ENCODE measurements around the gene LDLRAD2. TPM values are rescaled to one million over a fixed set of nuclear protein-coding genes. Genes with fewer than 3 reads are reported as not detected.

LDLRAD2 gene
- total RNA-seq, 4 donors from 2014 or later: 0.38 to 3.3 (median 0.80) TPM; not detected in 1

DNA sequence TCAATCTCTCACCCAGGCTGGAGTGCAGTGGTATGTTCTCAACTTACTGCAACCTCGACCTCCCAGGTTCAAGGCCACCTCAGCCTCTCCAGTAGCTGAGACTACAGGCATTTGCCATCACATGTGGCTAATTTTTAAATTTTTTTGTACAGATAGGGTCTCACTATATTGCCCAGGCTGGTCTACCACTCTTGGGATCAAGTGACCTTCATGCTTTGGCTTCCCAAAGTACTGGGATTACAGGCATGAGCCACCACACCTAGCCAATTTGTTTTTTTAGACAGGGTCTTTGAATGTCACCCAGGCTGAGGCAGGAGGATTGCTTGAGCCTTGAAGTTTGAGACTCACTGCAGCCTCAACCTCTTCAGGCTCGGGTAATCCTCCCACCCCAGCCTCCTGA is 19.0 kb upstream of the LDLRAD2 start:
- TF ChIP-seq, protein P1, sequence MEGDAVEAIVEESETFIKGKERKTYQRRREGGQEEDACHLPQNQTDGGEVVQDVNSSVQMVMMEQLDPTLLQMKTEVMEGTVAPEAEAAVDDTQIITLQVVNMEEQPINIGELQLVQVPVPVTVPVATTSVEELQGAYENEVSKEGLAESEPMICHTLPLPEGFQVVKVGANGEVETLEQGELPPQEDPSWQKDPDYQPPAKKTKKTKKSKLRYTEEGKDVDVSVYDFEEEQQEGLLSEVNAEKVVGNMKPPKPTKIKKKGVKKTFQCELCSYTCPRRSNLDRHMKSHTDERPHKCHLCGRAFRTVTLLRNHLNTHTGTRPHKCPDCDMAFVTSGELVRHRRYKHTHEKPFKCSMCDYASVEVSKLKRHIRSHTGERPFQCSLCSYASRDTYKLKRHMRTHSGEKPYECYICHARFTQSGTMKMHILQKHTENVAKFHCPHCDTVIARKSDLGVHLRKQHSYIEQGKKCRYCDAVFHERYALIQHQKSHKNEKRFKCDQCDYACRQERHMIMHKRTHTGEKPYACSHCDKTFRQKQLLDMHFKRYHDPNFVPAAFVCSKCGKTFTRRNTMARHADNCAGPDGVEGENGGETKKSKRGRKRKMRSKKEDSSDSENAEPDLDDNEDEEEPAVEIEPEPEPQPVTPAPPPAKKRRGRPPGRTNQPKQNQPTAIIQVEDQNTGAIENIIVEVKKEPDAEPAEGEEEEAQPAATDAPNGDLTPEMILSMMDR (IDR thresholded peaks at IDR 0.05): no peak
- TF ChIP-seq POLR2A (IDR thresholded peaks at IDR 0.05): no peak
- Histone ChIP-seq H3K4me1 (no peaks in the 10 kb centered on the region), H3K27ac (no peak overlapping the region), H3K27me3 (no peaks in the 10 kb centered on the region), H3K4me3 (no peak overlapping the region), H3K9me3 (peaks cover 0 to 4% (median 0%) of the 10 kb centered on the region in 4 donors), H3K36me3 (no peaks in the 10 kb centered on the region)
- no peak for DNase-seq

DNA sequence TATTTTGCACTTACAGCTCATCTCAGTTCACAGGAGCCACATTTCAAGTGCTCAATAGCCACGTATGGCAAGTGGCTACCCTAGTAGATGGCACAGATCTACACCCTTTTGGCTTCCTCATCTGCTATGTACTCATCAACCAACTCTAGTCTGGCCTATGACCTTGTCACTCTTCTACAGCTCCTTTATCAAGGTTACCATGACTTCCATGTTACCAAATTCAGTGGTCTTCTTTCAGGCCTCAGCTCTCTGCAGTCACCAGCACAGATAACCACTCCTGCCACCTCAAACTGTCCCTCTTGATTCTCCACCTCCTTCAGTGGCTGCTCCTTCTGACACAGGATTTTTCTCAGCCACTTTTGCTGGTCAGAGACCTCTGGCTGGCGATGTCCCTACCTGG is 17.4 kb upstream of the LDLRAD2 start:
- TF ChIP-seq, protein P1 (IDR thresholded peaks at IDR 0.05): no peak
- no peak for TF ChIP-seq POLR2A (IDR thresholded peaks at IDR 0.05)

DNA sequence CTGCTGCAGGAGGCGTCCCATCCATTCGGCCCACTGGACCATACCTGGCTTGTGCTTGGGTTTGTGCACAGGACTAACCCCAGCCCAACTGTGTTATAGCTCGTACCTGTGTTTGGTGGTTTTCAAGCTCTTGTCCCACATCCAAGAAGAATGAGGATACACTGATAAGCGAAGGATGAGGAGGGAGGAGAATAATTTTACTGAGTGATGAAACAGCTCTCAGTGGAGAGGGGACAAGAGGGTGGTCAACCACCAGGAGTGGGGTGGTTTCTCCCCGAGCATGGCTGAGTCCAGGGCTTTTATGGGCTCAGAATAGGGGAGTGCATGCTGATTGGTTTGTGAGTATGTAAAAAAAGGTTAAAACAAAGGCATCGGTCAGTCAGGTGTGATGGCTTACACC is 17.0 kb upstream of the LDLRAD2 start:
- no peak for DNase-seq
- H3K36me3 ChIP-seq: no peaks in the 10 kb centered on the region
- H3K9me3 ChIP-seq: peaks cover 0 to 4% (median 0%) of the 10 kb centered on the region in 4 donors

More for the DNA sequence above, 17.4 kb upstream of the LDLRAD2 start:
- Histone ChIP-seq H3K36me3 (no peaks in the 10 kb centered on the region), H3K4me1 (no peaks in the 10 kb centered on the region), H3K4me3 (no peak overlapping the region), H3K27ac (no peak overlapping the region), H3K27me3 (no peaks in the 10 kb centered on the region), H3K9me3 (peaks cover 0 to 4% (median 0%) of the 10 kb centered on the region in 4 donors)
- DNase-seq: no peak

DNA sequence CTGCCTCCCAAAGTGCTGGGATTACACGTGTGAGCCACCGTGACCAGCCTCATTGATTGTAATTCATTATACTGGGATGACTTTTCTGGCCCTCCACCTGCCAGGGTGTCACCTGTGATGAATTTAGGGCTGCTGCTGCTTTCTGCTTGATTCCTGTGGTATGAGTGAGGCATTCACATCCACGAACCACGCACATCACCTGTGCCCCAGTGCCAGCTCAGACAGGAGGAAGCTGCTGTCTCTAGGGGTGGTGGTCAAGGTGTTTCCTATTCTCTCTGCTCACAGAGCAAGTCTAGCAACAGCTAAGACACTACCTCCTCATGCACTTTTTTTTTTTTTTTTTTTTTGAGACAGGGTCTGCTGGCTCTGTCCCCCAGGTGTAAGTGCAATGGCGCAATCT is 12.3 kb upstream of the LDLRAD2 start:
- H3K27ac ChIP-seq: no peak overlapping the region
- DNase-seq: no peak
- H3K4me1 ChIP-seq: no peaks in the 10 kb centered on the region
- H3K27me3 ChIP-seq: no peaks in the 10 kb centered on the region
- TF ChIP-seq POLR2A (IDR thresholded peaks at IDR 0.05): no peak
- TF ChIP-seq, protein P1 (IDR thresholded peaks at IDR 0.05): no peak
- H3K9me3 ChIP-seq: peaks cover 0 to 4% (median 0%) of the 10 kb centered on the region in 4 donors
- no peak overlapping the region for H3K4me3 ChIP-seq
- no peaks in the 10 kb centered on the region for H3K36me3 ChIP-seq

More for the DNA sequence above, 17.0 kb upstream of the LDLRAD2 start:
- H3K27ac ChIP-seq: no peak overlapping the region
- TF ChIP-seq POLR2A (IDR thresholded peaks at IDR 0.05): no peak
- TF ChIP-seq, protein P1 (IDR thresholded peaks at IDR 0.05): no peak
- no peak overlapping the region for H3K4me3 ChIP-seq
- no peaks in the 10 kb centered on the region for H3K27me3 ChIP-seq
- H3K4me1 ChIP-seq: no peaks in the 10 kb centered on the region

DNA sequence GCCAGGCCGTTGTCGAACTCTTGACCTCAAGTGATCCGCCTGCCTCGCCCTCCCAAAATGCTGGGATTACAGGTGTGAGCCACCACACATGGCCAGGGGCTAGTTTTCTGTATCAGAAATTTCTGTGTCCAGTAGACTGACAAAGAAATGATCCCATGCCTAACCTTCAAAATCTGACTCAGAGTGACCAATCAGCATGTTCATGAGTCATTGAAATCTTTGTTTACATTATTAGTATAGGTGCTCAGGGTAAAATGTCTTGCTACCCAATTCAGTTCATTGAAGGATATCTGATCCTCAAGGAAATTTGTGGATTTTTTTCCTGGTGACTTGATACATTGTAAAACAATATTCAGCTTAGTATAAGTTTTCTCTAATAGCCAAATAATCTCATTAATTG is 11.0 kb upstream of the LDLRAD2 start:
- TF ChIP-seq POLR2A (IDR thresholded peaks at IDR 0.05): no peak
- TF ChIP-seq, protein P1 (IDR thresholded peaks at IDR 0.05): no peak
- H3K27ac ChIP-seq: no peak overlapping the region
- H3K4me1 ChIP-seq: no peaks in the 10 kb centered on the region
- H3K27me3 ChIP-seq: no peaks in the 10 kb centered on the region
- H3K36me3 ChIP-seq: no peaks in the 10 kb centered on the region
- no peak for DNase-seq
- no peaks in the 10 kb centered on the region for H3K9me3 ChIP-seq
- H3K4me3 ChIP-seq: no peak overlapping the region

DNA sequence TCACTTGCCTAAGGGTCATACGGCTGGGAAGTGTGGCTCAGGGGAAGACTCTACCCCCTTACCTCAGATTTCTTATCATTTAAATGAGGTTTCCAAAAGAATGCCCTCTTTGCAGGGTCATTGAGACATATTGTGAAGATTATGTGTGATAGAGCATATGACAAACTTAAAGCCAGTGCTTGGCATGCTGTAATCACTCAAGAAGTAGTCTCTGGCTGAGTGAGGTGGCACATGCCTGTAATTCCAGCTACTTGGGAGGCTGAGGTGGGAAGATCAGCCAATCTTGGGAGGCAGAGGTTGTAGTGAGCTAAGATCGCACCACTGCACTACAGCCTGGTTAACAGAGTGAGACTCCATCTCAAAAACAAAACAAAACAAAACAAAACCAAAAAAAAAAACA is 7.5 kb upstream of the LDLRAD2 start:
- no peak overlapping the region for H3K4me3 ChIP-seq
- no peak for DNase-seq

More for the DNA sequence above, 7.5 kb upstream of the LDLRAD2 start:
- no peak for TF ChIP-seq POLR2A (IDR thresholded peaks at IDR 0.05)
- TF ChIP-seq, protein P1 (IDR thresholded peaks at IDR 0.05): no peak
- H3K27me3 ChIP-seq: no peaks in the 10 kb centered on the region
- no peak overlapping the region for H3K27ac ChIP-seq
- H3K4me1 ChIP-seq: no peaks in the 10 kb centered on the region
- no peaks in the 10 kb centered on the region for H3K9me3 ChIP-seq
- H3K36me3 ChIP-seq: no peaks in the 10 kb centered on the region

All from Peyer's patch (tissue), 4 donors.